GM18868 (cell line): Measurements from ENCODE around the gene JAG1.

Experiments
- ATAC-seq: cut with Tn5 transposase; IDR thresholded peaks from one replicate; pipeline ENCODE4 v1.9.1; 2021; ENCODE audit warnings: mild to moderate bottlenecking, moderate library complexity; ENCODE audit not compliant: unreplicated experiment

JAG1 gene

DNA sequence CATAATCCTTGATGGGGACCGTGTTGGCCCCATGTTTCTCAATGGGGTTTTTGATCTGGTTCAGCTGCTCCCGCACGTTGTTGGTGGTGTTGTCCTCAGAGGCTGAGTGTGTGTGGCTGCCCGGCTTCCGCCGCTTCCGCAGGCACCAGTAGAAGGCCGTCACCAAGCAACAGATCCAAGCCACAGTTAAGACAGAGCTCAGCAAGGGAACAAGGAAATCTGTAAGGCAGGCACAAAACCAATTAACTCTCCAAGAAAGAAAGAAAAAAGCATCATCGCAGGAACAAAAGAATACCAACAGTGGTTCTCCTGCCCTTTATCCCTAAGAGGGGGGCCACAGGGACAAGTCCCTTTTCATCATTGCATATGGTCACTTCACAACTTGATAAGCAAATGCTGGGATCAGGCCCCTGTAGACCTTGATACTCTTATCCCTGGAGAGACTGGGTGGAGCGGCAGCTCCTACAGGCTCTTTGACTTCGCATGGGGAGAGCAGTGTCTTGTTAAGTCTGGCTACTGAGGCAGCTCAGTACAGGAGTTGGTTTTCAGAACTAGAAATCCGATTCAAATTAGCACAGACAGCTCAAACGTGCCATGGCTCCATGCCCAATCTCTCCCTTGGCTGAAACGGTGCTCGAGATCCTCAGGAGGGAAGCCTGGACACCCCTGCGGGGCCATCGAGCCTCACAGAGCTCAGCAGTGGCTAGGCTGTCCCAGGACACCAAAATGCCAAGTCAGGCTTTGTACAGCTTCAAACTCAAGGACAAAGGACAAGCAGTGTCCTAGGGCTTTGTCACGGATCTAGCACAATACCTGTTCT, 33.9 kb downstream of the JAG1 start:
- no peak for ATAC-seq

DNA sequence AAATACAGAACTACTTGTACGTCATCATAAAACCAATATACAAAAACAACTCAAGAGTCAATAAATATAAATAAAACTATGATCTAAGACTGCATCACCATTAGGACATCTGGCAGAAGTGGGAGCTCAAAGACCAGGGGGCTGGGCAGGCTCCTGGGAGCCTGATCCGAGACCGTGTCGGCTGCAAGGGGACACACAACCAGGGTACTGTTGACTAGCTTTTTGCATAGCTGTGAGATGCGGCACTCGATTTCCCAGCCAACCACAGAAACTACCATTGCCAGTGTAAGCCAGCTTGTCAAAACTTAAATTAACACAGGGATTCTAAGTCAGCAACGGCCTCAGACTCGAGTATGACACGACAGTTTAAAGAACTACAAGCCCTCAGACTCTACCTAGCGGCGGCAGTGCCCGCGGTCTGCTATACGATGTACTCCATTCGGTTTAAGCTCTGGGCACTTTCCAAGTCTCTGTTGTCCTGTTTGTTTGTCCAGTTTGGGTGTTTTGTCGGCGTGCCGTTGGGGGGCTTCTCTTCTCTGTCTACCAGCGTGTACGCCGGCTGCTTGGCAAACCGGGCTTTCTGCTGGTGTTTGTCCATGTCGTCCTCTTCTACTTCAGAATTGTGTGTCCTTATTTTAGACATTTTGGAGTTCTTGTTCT, 34.6 kb downstream of the JAG1 start:
- no peak for ATAC-seq

DNA sequence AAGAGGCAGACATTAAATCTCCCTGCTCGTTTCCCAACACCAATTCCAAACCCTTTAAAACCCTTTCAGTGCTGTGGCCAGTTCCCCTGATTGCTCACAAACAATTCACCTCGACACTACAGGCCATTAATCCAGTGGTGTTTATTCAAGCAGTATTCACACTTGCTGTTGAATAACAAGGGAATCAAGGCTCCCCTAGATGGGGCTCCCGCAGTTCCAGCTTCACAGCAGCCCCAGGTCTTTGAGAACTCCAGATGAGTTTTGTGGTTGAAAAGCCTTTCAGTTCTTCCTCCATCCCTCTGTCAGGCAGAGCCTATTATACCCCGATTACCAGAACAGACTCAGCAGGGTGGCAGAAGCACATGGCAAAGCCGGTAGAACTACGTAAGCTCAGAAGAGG, 36.2 kb downstream of the JAG1 start:
- no peak for ATAC-seq

DNA sequence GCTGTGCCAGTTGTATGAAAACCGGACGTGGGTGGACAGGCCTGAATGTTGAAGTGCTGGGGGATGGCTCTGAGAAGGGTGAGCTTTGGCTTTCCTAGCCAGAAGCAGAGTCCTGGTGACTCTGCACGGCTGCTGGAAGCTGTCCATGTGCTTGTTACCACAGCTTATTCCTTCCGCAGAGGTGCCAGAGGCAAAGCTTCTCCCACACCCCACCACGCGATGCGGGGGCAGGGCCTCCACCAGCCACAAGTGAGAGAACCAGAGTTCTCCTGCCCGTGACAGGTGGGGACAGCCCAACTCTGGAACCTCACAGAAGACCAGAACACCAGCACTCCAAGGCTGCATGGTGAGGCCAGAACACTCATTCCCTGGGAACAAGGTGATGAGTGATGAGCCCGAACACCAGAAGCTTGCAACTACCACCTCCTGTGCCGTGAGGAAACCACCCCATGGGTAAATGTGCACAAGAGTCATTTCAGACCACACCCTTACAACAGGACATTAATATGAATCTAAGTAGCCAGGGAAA, 36.7 kb downstream of the JAG1 start:
- no peak for ATAC-seq

DNA sequence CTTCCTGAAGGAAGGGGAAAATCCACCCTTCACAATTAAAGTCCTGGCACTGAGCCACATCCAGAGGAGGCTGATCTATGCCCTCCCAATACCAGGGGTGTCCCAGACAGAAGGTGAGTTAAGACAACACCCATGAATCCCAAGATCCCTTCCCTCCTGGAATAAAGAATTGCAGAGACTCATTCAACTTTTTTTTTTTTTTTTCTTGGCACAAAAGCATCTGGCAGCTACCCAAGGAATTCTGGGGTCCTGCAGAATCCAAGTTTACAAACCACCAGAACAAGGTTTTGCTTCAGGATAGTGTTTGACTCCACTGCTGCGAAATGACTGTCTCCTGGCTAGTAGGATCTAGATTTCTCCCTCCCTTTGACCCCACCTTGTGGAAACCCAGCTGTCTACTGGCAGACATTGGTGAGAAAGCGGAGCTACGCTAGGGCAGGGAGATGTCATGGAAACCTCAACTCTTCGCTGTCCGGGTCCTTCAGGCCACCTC, 37.4 kb downstream of the JAG1 start:
- no peak for ATAC-seq

DNA sequence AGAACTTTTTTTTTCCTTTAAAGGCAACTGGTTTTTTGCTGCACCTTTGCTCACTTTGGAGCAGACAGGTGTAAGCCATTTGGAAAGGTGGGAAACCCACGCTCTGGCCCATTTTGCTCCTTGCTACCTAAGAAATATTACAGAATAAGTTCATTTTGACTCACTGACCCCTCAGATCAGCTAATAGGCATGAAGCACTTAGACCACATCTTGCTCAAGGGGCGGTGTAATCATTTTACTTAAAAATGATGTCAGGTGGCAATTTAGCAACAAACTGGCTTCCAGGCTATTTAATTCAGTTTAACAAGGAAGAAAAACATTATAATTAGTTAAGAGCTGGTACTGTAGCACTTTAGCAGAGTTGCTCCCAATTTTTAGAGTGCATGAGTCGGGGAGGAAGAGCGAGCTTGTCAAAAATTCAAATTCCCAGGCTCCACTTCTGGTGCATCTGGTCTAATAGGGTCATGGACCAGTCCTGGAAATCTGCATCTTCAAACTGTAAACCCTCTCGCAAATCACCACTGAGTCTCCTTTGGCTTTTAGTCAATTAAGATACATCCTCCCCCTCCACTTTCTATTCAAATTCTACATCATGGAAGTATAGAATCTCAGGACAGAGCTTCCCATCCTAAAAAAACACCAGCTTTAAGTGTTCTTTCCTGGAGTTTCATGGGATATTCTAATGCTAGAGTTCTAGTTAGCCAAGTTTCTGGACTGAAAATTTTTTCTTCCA, 38.2 kb downstream of the JAG1 start:
- no peak for ATAC-seq

DNA sequence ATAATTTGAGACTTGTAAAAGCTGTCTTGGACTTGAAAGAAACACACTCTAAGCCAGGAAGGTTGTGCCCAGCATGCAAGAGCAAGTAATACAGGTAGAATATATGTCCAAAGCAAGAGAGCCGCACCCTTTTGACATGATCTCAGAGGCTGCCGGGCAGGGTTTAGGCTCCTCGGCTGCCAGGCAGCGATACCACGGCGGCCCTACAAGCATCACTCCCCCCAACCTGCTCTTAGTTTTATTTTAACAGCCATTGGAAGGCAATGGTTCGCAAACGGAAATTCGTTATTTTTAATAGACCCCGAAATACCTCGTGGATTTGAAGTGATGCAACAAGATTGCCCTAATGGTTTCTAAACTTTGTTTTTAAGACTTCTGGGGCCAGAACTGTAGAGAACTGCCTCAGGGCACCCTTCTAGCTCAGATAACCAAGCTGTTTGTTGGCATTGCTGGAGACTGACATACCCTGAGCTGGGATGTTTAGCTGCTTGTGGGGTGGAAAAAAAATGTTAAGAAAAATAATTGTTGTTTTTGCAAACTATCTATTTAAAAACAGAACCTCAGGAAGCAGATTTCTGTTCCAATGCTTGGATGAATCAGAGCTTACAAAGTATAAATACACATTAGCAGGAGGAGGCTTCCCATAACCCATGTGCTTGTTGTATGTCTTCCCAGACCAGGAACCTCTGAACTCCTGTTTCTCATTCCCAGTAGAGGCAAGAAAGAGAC, 39.0 kb downstream of the JAG1 start:
- ATAC-seq, result no peak

DNA sequence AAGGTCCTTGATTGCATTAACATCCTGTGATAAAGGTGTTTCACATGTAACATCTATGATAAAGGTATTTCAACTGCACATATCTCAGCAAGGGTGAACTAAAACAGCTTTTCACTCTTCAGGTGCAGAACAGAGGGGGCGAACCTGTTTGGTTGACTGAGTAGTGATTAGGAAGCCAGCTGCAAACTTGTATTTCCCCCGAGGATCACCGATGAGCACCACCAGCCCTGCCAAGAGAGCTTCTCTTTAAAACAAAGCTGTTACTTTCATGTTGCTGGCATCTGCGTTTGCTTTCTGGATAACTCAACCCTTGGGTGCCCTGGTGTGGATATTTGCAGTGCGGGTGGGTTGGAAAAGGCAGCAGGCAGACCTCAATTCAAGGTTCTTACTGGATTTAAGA, 39.6 kb downstream of the JAG1 start:
- no peak for ATAC-seq

DNA sequence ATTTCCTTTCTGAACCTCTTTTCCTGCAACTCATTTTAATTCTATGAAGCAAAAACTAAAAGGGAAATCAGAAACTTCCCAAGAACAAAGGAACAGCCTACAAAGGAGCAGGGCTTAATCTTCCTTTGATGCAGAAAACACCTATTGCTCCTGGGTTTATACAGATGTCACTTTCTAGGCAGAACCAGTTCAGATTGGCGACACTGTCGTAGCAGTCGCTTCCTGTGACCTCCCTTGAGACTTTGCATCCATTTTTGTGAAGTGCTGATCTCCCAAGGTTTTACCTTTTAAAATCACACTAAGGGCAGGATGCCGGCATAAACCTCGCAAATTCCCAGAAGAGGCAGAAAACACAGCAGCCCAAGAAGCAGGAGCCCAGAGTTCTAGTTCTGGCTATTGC, 40.1 kb downstream of the JAG1 start:
- no peak for ATAC-seq

DNA sequence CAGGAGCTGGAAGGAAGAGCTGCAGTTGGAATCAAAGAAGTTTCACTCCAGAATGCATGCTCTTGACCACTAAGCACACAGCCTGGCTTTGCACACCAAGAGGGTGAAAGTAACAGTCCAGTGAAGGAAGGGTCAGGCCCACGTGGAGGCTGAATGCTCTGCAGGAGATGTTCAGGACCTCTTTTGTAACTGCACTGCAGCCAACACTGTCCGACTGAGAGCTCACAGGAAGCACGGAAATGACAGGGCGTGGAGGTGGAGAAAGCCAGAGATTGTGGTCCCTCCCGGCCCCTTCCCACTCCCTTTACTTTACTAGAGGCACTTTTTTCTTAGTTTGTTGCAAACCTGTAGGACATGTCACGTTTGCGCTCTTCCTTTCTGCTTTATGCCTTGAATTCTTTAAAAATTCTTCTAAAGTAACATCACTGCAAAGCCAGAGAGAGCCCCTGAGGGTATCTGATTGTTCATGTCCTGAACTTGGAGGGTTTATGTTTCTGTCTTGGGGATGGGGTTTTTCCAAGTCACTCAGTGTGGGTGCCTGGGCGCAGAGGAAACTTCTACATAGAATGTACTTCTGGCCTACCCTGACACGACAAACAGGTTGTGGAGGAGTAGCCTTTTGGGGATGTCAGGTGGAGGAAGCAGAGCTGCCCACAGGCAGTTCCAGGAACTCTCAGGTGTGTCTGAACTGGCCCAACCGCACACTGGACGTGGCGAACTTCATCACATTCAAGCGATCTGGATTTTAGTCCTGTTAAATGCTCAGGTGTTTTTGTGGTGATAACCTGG, 40.9 kb downstream of the JAG1 start:
- no peak for ATAC-seq

DNA sequence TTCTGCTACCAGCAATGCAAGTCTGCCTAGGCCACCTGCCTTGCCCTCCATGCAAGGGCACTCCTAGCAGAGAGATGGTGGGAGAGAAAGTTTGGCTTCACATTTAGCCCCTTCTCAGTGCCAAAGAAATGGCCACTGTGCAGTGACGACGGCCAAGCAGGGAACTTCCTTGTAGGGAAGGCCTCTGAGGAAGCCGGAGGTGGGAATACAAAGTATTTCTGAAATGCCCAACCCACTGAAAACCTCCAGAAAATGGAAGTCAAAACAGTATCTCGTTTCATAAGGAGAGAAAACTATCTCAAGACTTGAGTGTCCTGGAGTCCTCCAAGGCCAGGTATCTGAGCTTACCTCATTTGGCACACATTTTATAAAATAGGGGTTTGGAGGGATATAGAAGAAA, 42.7 kb downstream of the JAG1 start:
- no peak for ATAC-seq

DNA sequence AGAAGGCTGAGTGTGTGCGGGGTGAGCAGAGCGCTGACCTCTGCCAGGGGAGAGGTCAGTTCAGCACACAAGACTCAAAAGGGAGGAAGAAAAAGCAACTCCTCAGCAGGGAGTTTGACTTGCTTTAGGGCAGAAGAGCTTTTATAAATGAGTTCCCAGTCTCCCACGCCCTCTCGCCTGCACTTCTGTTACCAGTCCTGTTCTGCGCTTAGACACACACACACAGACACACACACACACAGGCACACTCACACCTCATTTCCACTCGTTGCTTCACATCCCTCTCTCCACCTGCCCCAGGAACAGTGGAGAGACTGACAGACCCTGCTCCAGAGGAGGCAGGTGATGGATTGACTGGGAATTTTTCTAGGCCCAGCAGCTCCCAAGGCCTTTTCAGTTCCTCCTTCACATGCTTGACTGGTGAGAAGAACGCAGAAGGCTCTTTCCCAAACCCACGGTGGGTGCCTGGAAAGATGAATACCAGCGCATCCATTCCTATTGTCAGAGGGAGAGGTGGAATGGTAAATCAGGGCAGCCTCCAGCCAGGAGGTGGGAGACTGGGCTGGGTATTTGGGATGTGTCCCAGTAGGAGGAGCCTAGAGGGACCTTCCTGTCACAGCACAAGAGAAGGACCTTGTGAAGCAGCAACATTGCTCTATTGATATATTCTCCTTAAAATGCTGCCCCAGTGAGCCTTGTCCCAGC, 43.7 kb downstream of the JAG1 start:
- no peak for ATAC-seq

DNA sequence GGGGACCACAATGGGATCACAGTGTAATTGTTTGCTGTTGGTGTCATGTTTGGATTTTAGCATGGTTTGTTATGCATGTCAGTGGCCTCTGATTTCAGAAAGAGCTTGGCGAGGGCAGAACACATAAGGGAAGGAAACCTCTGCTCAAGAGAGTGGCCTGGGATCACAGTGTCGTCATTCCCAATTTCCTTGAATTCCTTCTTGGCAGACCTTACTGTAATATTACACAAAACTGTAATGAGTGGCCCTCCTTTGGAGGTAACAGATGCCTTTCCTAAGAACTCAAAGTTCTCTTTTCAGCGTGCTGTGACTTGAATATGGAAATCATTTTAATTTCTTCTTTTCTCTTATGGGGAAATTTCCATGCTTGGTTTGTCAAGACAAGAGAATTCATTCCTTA, 46.9 kb downstream of the JAG1 start:
- ATAC-seq, result no peak

DNA sequence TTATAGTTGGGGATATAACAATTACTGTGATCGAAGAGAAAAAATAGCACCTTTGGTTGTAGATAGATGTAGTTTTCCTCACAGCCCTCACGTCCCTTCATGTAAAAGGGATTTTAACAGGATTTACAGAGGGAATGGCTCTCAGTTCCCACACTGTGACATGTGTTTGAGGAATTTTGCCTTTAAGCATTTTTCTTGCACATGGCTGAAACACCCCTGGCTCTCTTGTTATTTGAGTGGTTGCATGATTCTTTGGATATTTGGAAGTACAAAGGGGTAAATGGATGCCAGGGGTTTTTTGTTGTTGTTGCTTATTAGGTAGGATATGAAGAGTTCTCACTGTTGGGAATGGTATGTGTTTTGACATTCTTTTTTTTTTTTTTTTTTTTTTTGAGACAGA, 48.2 kb downstream of the JAG1 start:
- ATAC-seq, result no peak

DNA sequence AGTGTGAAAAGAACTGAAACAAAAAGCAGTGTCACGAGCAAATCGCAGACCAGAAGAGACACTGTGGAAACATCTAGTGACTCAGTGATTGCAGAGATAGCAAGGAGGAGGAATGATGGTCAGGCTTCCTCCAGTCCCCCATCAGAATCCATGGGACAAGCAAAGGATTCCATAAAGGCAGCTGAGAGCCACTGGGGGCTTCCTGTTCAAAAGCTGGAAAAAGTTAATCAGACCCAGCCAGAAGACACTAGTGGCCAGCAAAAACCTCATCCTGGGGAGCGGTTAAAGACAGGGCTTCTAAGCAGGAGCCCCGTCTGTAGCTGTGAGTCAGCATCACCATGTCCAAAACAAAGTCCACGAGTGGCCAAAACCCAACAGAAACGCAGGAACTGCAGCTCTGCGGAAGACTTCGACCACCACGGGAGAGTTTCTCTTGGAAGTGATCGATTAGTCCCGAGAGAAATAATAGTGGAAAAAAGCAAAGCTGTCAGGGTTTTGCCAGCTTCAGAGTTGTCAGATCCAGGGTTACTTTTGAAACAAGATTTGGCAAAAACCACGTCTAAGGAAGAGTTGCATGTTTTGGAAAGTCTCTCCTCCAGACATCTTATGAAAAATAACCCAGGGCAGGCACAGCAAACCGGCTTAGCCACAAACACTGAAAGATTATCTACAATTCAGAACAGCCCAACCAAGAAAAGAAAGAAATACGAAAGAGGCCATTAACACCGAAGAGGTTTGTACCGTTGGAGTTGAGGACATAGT, 51.0 kb downstream of the JAG1 start:
- no peak for ATAC-seq

DNA sequence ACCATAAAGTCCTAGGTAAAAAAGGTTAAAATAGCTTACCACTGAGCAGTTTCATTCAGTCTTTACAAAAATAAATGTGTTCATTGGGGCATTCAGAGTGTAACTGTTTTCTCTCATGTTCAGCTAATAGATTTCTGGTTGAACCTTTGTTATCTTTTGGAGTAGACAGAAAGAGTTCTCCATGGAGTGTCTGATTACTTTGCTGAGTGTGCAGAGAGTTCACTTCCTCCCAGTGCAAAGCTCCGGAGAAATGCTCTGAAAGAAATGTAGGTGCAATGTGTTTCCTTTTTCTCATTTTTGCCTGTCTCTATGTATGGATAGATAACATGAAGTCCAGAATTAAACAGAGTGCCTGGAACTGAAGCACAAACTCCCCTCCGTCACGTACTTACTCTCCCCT, 52.6 kb downstream of the JAG1 start:
- ATAC-seq, result no peak

DNA sequence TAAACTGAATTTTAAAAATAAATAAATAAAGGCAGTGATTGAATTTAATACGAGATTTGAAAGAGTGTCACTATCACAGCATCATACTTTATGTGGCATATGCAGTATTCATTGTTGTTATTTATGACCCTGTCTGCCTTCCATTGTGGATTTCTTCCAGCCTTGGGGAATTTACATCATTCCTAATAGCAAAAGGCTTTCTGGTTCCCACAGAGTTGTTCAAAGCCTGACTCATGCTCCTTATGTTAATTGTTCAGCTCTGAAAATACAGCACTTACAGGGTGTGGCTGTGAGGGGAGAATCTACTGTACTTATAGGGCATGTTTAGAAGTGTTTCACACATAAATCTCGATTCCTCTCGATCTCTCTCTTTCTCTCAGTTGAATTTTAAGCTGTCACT, 54.4 kb downstream of the JAG1 start:
- no peak for ATAC-seq

DNA sequence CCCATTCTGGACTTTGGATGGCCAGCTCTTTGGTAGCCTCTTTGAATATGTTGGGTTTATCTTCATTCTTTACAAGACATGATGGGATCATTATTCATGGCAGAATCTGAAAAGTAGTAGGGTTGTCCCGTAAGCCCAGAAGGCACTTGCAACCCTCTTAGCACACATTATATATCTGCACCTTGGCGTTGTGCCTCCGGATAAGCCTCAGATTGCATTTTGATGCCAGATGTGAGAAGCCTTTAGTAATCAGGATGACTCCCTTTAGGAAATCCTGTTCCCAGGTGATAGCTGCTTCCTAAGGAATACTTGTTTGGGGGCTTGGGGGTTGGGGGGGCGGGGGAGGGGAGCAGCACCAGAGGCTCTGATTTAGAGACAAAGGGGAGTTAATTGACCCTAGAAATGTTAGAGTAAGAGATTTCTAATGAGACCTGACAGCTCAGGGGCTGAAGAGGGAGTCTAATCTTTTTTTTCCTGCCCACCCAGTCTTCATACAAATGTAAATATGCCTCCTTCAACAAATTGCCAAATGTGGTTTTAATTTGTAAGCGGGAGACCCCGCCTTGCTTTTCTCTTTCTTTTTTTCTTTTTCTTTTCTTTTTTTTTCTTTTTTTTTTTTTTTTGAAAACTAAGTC, 55.1 kb downstream of the JAG1 start:
- ATAC-seq, result no peak
